Fibroblast of lung (primary cell): Measurements from ENCODE around the gene POLK. TPM values are rescaled to one million over a fixed set of nuclear protein-coding genes. Genes with fewer than 3 reads are reported as not detected.

ENCODE experiments used
- DNase-seq, 2 donors: peaks; one replicate each; pipeline versions ENCODE4 v3.0.0 to v3.0.0-alpha.2; 2010; ENCODE audit warnings: low read depth in 2 of 2
- H2AFZ ChIP-seq: 2 replicates; pipeline ENCODE4 v1.5.1; 2012; ENCODE audit warnings: low read length, control low read depth, inconsistent platforms
- H3K27ac ChIP-seq: 2 replicates; pipeline ENCODE4 v1.5.1; 2011; ENCODE audit warnings: low read length, control low read depth; ENCODE audit not compliant: insufficient read depth
- H3K27me3 ChIP-seq: 2 replicates; pipeline ENCODE4 v1.5.1; 2011; ENCODE audit warnings: mild to moderate bottlenecking, low read length; ENCODE audit not compliant: control insufficient read depth, insufficient read depth
- H3K36me3 ChIP-seq: 2 replicates; pipeline ENCODE4 v1.5.1; 2011; ENCODE audit warnings: low read length; ENCODE audit not compliant: control insufficient read depth, insufficient read depth
- H3K4me1 ChIP-seq: 2 replicates; pipeline ENCODE4 v1.5.1; 2011; ENCODE audit warnings: low read length; ENCODE audit not compliant: control insufficient read depth, insufficient read depth; ENCODE audit errors: extremely low read depth
- H3K4me2 ChIP-seq: 2 replicates; pipeline ENCODE4 v1.5.1; 2011; ENCODE audit warnings: low read length, control low read depth; ENCODE audit not compliant: insufficient read depth; ENCODE audit errors: extremely low read depth
- H3K4me3 ChIP-seq, 4 experiments: fragments of 200-600 bp in 1 of 4; sonication (generic) in 1 of 4; replicated peaks in 1 of 4; 2 replicates each; pipeline ENCODE4 v1.5.1; 2011 to 2016; ENCODE audit warnings: low read length in 4 of 4, low read depth in 3 of 4, mild to moderate bottlenecking in 3 of 4, control low read depth in 2 of 4, inconsistent platforms in 1 of 4, mixed read lengths in 1 of 4; ENCODE audit not compliant: insufficient read depth in 1 of 4; ENCODE audit errors: control extremely low read depth in 1 of 4
- H3K79me2 ChIP-seq: 2 replicates; pipeline ENCODE4 v1.5.1; 2012; ENCODE audit warnings: mild to moderate bottlenecking, low read length, inconsistent platforms; ENCODE audit not compliant: control insufficient read depth, insufficient read depth
- H3K9ac ChIP-seq: 2 replicates; pipeline ENCODE4 v1.5.1; 2011; ENCODE audit warnings: mild to moderate bottlenecking, low read length, control low read depth; ENCODE audit not compliant: insufficient read depth
- H3K9me3 ChIP-seq: 2 replicates; pipeline ENCODE4 v1.5.1; 2012; ENCODE audit warnings: low read depth, low read length; ENCODE audit not compliant: control insufficient read depth, insufficient read depth
- H4K20me1 ChIP-seq: 2 replicates; pipeline ENCODE4 v1.5.1; 2011; ENCODE audit warnings: low read length; ENCODE audit not compliant: control insufficient read depth, insufficient read depth; ENCODE audit errors: extremely low read depth
- EZH2 ChIP-seq: IDR thresholded peaks from 2 replicates; pipeline ENCODE4 v1.5.1; 2012; ENCODE audit warnings: low read length, control low read depth, mild to moderate bottlenecking; ENCODE audit errors: missing control alignments
- polyA plus RNA-seq, 2 donors: library from polyadenylated mRNA; depleted of rRNA in 1 of 2; stranded (reverse) in 1 of 2; unstranded in 1 of 2; fragments of >200 nt; gene quantifications; 2 replicates each; pipeline ENCODE4 v1.2.1, GENCODE V29; 2011 to 2012; ENCODE audit warnings: missing spikeins in 1 of 2
- total RNA-seq: library from RNA; depleted of rRNA; stranded (reverse); fragments of >200 nt; gene quantifications from 2 replicates; pipeline ENCODE4 v1.2.1, GENCODE V29; 2014
- TF ChIP-seq, protein P1 (sequence below), 2 donors: IDR thresholded peaks in 1 of 2; conservative IDR thresholded peaks in 1 of 2; 1 replicate in 1 of 2; 2 replicates in 1 of 2; pipeline ENCODE4 v1.5.1; 2011 to 2012; ENCODE audit warnings: low read length in 2 of 2, control low read depth in 1 of 2, inconsistent platforms in 1 of 2, low read depth in 1 of 2, mild to moderate bottlenecking in 1 of 2

Gene POLK
- total and polyA plus RNA-seq, 2 donors (not counting 1 experiment from before 2014, with no cell fraction given): 32.0 to 44.9 TPM

DNA sequence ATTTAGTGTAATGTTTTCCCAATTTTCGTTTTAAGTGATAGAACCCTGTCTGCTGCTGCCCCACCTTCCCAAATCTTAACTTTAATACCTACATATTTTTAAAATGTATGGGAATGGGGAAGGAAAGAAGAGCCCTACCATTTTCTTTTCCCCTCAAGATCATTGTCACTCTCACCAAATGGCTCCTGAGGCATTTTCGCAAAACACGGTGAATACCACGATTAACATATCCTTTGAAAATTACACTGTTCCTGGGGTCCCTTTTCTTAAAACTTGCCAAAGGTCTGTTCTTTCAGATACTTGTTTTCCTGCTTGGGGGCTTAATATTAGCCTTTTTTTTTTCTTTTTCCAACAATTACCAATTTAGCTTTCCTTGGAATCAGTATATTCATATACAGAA is 36.3 kb upstream of the POLK start:
- Histone ChIP-seq H3K4me2 (no peak overlapping the region), H3K27ac (no peak overlapping the region), H3K9me3 (no peaks in the 10 kb centered on the region), H3K27me3 (no peaks in the 10 kb centered on the region), H4K20me1 (no peaks in the 10 kb centered on the region), H3K36me3 (no peaks in the 10 kb centered on the region), H3K9ac (no peak overlapping the region), H3K79me2 (peaks cover 4% of the 10 kb centered on the region), H3K4me3 (no peak overlapping the region), H2AFZ (no peak overlapping the region), H3K4me1 (no peaks in the 10 kb centered on the region)
- no peak for TF ChIP-seq EZH2
- TF ChIP-seq, protein P1, sequence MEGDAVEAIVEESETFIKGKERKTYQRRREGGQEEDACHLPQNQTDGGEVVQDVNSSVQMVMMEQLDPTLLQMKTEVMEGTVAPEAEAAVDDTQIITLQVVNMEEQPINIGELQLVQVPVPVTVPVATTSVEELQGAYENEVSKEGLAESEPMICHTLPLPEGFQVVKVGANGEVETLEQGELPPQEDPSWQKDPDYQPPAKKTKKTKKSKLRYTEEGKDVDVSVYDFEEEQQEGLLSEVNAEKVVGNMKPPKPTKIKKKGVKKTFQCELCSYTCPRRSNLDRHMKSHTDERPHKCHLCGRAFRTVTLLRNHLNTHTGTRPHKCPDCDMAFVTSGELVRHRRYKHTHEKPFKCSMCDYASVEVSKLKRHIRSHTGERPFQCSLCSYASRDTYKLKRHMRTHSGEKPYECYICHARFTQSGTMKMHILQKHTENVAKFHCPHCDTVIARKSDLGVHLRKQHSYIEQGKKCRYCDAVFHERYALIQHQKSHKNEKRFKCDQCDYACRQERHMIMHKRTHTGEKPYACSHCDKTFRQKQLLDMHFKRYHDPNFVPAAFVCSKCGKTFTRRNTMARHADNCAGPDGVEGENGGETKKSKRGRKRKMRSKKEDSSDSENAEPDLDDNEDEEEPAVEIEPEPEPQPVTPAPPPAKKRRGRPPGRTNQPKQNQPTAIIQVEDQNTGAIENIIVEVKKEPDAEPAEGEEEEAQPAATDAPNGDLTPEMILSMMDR (conservative IDR thresholded peaks at IDR 0.05 in 1 of 2, IDR thresholded peaks at IDR 0.05 in 1 of 2; ENCODE audit: low read depth in 1 of 2, low read length in 2 of 2): no peak
- DNase-seq: no peak

DNA sequence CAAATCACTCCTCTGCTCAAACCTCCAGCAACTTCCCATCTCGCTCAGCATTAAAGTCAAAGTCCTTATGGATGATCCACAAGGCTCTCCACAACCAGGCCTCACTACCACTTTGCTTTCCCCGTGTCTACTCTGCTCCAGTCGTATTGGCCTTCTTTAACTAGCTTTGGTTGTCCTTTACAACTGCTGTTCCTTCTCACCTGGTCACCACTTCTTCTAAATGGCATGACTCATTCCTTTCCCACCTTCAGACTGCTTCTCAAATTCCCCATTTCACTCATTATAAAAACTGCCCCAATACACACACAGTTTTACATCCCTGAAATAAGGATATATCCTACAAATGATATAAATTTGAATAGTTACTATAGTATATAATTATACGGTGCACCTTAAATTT is 30.7 kb upstream of the POLK start:
- H3K4me3 ChIP-seq: no peak overlapping the region
- H4K20me1 ChIP-seq: no peaks in the 10 kb centered on the region
- no peak overlapping the region for H2AFZ ChIP-seq
- no peaks in the 10 kb centered on the region for H3K4me1 ChIP-seq
- H3K9me3 ChIP-seq: no peaks in the 10 kb centered on the region
- no peak for DNase-seq
- H3K27me3 ChIP-seq: no peaks in the 10 kb centered on the region
- H3K79me2 ChIP-seq: peaks cover 13% of the 10 kb centered on the region
- H3K9ac ChIP-seq: no peak overlapping the region
- no peaks in the 10 kb centered on the region for H3K36me3 ChIP-seq
- H3K4me2 ChIP-seq: no peak overlapping the region
- no peak overlapping the region for H3K27ac ChIP-seq
- TF ChIP-seq, protein P1 (conservative IDR thresholded peaks at IDR 0.05 in 1 of 2, IDR thresholded peaks at IDR 0.05 in 1 of 2; ENCODE audit: low read depth in 1 of 2, low read length in 2 of 2): no peak
- TF ChIP-seq EZH2: no peak

DNA sequence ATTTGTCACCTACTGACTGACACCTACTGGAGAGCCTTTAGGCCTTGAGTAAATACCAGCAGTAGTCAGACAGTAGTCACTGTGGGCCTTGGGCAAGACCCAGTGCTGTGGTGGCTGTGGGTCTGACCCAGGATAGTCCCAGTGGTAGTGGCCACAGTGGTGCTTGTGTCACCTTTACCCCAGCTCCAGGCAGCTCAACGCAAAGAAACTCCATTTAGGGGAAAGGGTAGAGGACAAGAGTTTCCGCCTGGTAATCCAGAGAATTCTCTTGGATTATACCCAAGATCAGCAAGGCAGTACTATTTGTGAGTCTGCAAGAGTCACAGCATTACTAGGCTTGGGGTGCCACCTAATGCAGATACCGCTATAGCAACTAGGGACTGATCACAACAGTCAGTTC is 29.2 kb upstream of the POLK start:
- H2AFZ ChIP-seq: no peak overlapping the region

More for the DNA sequence above, 29.2 kb upstream of the POLK start:
- H3K27ac ChIP-seq: no peak overlapping the region
- no peaks in the 10 kb centered on the region for H3K27me3 ChIP-seq
- TF ChIP-seq, protein P1 (conservative IDR thresholded peaks at IDR 0.05 in 1 of 2, IDR thresholded peaks at IDR 0.05 in 1 of 2; ENCODE audit: low read depth in 1 of 2, low read length in 2 of 2): no peak
- no peak for TF ChIP-seq EZH2
- H3K4me2 ChIP-seq: no peak overlapping the region
- no peak overlapping the region for H3K4me3 ChIP-seq
- H3K36me3 ChIP-seq: no peaks in the 10 kb centered on the region
- no peaks in the 10 kb centered on the region for H3K4me1 ChIP-seq
- DNase-seq: peak in 1 of 2 donors; percentile 6
- no peaks in the 10 kb centered on the region for H3K9me3 ChIP-seq
- no peak overlapping the region for H3K9ac ChIP-seq
- H3K79me2 ChIP-seq: peaks cover 15% of the 10 kb centered on the region
- H4K20me1 ChIP-seq: no peaks in the 10 kb centered on the region
